GM19023 (cell line): ENCODE results near the gene BET1.

ENCODE experiments used
- ATAC-seq: cut with Tn5 transposase; IDR thresholded peaks from one replicate; pipeline ENCODE4 v1.9.1; 2021; ENCODE audit warnings: mild to moderate bottlenecking, moderate library complexity; ENCODE audit not compliant: unreplicated experiment

BET1 gene

GRCh38 chr7:94015538-94015937, 11.4 kb upstream of the BET1 start:
- ATAC-seq, result no peak

- no peak for ATAC-seq
Measured at GRCh38 chr7:94012746-94013145, 8.6 kb upstream of the BET1 start.

- no peak for ATAC-seq
Measured at GRCh38 chr7:94011714-94012353, 7.7 kb upstream of the BET1 start.

DNA sequence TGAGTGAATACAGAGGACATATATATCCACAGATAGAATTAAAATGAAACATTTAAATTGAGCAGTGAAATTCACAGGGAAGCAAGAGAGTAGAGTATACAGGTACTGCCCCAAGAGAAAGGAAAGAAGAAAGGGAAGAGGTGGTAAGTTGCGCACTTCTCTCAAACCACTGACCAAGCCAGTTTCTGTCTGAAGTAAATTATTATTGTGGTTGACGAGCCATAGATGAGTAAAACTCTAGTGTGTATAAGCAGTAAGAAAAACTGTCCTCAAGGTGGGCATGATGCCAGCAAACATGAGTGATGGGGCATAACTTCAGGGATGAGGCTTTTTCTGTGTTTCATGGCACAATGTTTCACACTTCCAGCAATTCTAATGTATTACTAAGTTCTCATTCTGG, 4.4 kb upstream of the BET1 start:
- no peak for ATAC-seq

- ATAC-seq, result no peak
Measured at GRCh38 chr7:94005753-94006152, 1.6 kb upstream of the BET1 start.

GRCh38 chr7:94003446-94004023, 620 bp downstream of the BET1 start:
- ATAC-seq, result peak; percentile 39

GRCh38 chr7:94001396-94001795, 2.8 kb downstream of the BET1 start:
- ATAC-seq, result no peak

GRCh38 chr7:93997868-93998267, 6.3 kb downstream of the BET1 start:
- no peak for ATAC-seq

DNA sequence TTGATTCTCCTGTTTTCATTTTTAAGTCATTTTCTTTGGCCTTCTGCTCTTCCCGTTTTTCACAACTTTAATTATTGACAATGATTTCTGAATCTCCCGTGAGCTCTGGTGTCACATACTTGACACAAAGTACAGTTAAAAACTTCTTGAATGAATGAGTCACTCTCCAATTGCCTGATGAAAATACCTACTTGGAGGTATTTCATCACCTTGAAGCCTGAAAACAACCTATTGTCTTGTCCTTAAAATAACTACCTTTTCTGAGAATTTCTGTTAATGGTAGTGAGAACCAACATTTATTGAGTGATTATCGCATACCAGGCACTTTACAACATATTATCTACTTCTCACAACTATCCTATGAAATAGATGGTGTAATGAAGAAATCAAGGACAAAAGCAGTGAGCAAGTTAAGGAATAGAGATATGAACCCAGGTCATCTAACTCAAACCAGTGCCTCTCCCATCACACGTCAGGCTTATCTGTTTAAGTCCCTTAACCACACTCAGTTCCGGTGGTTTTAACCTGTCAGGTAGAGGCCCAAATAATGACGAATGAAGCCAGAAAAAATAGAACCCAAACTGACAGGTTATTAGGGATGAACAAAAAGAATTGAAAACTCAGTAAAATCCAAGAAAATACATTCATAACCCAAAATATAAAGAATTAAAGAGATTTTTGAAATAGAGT, 11.6 kb downstream of the BET1 start:
- no peak for ATAC-seq

DNA sequence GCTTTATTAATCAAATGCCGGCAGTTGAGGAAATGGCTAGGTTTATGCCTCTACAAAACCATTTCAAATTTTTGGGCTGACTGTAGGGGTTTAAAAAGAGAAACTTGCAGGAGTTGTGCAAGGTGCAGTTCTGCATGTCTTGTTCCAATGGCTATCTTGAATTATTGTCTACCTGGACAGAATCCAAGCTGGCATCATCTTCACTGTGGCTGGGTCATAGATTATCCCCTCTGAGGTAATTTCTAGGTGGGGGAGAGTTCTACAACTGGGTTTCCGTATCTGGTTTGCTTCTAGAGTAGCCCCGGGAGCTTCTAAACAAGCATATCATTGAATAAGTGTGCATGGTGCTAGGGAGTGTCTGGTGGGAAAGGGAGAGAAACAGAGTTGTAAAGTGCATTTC, 16.9 kb downstream of the BET1 start:
- no peak for ATAC-seq

- no peak for ATAC-seq
Measured at GRCh38 chr7:93985101-93985500, 19.1 kb downstream of the BET1 start.

DNA sequence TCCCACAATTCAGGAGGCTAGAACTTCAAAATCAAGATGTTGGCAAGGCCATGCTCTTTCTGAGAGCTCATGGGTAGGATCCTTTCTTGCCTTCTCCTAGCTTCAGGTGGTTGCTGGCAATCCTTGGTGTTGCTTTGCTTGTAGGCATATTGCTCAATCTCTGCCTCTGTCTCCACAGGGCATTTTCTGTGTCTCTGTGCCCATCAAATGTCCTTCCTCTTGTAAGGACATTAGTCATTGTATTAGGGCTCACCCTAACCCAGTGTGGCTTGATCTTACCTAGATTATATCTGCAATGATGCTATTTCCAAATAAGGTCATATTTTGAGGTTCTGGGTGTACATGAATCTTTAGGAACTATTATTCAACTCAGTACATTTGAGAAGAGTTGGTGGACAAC, 20.1 kb downstream of the BET1 start:
- ATAC-seq, result no peak

- ATAC-seq, result no peak
Measured at GRCh38 chr7:93981480-93981874, 22.7 kb downstream of the BET1 start.

DNA sequence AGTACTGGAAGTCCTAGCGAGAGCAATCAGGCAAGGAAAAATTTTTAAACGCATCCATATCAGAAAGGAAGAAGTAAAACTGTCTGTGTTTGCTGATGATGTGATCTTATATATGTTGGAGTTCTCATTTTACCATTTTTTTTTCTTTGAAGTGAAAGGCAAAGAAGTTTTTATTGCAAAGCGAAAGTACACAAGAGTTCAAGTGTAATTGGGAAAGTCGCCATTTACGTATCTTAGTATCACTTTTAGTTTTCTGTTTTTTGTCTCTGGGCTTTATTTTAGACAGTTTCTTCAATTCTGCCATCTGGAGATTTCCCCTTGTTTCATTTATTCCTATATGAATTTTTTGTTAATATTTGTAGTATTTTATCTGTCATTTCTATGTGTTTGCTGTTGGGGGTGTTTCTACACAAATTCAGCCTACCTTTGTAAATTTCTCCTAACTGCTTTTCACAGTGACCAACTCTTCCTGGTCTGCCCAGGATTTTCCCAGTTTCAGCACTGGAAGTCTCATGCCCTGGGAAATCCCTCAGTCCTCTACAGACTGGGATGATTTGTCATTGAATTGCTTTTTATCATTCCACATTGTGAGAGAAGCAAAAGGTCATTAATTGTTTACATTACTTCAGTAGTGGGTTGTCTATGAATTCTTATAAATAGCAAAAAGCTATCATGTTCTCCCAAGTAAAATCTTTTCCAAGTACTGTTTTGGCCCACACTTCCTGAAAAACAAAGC, 23.2 kb downstream of the BET1 start:
- ATAC-seq, result no peak

DNA sequence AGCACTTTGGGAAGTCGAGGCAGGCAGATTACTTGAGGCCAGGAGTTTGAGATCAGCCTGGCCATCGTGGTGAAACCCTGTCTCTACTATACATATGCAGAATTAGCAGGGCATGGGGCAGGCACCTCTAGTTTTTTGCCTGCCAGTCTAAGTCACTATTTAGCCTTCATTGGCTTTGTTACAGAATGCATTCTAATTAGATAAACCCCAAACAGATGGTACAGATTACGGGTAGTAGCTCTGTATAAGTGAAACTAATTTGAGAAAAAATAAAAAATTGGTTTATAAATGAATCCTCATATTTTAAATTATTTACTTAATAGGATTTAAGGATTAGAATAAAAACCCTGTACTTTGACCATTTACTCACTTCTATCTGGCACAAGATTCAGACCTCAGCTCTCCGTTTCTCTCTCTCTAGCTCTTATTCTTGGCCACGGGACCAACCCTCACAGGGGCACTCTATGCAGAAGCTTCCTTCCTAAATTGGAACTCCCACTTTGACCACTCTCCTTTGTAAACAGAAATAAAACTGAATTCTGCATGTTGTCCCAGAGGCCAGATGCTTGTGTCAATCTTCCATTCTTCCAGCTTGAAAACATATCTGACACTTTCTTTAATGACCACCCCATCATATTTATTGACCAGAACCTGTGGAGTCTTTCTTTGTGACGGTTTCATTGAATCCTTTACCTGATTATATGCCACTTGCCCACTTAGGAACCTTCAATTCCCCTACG, 26.8 kb downstream of the BET1 start:
- ATAC-seq, result no peak

DNA sequence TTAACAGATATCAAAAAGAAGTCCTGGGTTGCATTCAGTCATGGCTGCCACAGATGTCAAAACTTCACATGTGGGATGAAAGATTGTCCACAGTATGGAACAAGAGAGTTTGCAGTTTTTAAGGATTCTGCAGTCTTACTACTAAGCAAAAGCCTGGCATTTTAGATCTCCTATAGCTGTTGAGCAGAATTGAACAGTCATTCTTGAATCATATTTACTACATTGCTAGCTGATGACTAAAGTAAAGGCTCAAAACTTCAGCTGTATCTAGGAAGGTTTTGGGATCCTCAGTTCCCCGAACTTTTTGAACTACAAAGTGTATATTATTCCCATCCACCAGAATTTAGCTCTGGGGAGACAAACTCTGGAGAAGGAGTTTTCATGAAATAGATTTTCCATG, 31.0 kb downstream of the BET1 start:
- no peak for ATAC-seq

DNA sequence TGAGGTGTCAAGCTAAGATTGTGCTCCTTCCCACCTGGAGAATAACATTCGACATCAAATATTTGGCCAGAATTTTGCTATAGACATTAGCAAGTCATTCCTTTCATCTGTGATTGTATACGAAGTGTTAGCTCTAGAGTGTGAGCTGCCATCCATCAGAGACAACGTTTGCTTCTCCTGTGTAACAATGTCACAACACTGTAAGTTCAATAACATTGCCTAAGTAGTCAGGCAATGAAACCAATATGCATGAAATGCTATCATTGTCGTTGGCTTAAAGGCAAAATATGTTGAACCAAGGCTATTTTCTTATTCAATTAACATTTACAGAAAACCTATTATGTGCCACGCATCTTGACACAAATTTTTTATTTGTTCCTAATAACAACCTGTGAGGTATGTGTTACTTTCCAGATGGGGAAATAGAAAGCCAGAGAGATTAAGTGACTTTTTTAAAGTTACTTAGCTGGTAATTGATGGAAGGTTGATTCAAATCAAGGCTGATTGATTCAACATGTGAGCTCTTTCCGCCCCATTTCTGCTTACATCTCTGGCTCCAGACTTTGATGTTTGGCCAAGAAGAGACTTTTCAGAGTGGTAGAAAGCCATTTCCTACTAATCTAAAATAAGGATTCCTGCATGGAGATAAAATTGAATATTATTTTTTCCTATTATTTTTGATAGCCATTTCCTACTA, 32.0 kb downstream of the BET1 start:
- no peak for ATAC-seq

DNA sequence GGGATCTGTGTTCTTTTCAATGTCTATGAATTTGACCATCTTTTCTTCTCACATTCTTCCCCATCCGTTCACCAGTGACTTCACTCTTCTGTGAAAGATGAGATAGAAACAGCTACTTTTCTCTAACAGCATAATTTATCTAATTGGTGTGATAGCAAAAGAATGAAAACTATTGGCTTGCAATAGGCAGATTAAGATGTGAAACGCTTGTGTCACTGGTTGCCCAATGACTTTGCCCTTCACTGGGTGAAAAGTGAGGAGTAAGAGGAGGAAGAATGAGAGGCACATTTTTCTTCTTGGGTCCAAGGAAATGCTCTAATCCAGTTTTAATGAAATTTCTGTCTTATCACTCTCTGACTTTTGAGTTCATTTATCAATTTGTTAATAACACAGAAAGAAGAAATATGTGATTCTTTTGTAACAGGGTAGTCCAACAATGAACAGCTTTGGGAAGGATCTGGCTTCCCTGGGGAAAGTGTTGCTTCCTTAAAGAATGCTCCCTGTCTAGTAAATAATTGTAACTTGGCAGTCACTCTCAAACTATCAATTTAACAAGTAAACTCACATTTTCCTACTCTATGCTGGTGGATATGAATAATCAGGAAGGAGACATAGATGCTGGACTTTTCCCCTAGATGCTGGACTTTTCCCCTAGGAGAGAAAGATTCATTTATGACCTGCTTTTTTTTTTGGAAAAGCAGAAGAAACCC, 35.1 kb downstream of the BET1 start:
- no peak for ATAC-seq

DNA sequence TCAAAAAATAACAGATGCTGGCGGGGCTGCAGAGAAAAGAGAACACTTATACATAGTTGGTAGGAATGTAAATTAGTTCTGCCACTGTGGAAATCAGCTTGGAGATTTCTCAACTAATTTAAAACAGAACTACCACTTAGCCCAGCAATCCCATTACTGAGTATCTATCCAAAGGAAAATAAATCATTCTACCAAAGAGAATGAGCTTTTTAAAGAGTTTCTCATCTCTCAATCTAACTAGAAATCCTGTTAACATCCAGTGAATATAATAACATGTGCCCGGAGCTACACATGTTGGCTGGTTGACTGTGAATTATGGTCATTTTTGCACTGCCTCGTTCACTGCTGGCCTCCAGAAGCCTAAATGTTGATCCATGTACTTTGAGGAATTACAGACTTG, 39.3 kb downstream of the BET1 start:
- ATAC-seq, result no peak

GRCh38 chr7:93964262-93964661, 39.9 kb downstream of the BET1 start:
- no peak for ATAC-seq
